ENCODE data around the gene TBC1D4.

- TF ChIP-seq POLR2AphosphoS5 (IDR thresholded peaks at IDR 0.05; ENCODE audit: low read depth, low read length), result no peak
- TF ChIP-seq, protein P1, sequence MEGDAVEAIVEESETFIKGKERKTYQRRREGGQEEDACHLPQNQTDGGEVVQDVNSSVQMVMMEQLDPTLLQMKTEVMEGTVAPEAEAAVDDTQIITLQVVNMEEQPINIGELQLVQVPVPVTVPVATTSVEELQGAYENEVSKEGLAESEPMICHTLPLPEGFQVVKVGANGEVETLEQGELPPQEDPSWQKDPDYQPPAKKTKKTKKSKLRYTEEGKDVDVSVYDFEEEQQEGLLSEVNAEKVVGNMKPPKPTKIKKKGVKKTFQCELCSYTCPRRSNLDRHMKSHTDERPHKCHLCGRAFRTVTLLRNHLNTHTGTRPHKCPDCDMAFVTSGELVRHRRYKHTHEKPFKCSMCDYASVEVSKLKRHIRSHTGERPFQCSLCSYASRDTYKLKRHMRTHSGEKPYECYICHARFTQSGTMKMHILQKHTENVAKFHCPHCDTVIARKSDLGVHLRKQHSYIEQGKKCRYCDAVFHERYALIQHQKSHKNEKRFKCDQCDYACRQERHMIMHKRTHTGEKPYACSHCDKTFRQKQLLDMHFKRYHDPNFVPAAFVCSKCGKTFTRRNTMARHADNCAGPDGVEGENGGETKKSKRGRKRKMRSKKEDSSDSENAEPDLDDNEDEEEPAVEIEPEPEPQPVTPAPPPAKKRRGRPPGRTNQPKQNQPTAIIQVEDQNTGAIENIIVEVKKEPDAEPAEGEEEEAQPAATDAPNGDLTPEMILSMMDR (IDR thresholded peaks at IDR 0.05), result no peak
Measured at GRCh38 chr13:75513271-75513670, 31.3 kb upstream of the TBC1D4 start.

All from Panc1 (cell line).